ENCODE results near the gene LSG1. TPM values are rescaled to one million over a fixed set of nuclear protein-coding genes. Genes with fewer than 3 reads are reported as not detected.
A peak's percentile ranks its signal among the peaks of the same experiment; 100 is the strongest.

LSG1 gene
- polyA plus RNA-seq (2013, experiment 1 of 2), result 17.3 TPM
- 18.9 TPM for polyA plus RNA-seq (2013, experiment 2 of 2)

DNA sequence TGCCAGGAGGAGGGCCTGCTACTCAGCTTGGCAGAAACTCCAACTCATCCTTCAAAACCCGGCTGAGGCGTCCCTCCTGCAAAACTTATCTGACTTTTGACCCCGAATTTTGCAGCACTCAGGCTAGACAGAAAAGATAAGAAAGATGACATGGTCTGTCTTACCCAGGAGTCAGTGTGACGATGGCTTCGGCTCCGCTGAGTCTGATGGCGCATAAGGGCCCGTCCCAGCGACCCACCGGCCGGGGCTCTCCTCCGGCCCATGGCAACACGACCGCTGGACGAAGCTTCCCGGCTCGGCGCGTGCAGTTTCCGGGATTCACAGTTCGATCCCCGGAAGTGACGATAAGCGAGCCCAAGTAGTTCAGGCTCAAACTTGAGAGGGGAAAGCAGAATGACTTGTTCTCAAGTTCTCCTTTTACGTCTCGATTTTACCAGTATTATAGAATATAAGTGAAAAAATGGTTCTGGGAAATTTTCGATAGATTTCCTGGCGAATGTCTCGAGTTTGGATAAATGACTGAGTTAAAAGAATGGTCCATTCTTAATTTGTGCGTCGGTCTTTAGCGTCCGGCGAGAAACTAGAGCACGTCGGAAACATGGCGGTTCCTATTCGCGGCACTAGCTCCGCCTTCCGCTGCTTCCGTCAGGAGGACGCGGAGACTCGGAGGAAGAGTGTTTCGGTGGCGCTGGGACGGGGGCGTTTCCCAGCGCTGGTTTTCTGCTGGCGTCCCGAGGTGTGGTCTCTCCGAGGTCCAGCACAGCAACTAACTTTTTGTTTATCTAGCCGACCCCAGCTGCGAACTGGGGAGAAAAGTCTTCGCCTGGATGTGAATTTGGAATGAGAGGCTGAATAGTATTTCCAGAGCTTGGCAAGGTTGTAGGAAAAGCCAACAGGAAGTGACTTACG lies at the start of gene LSG1:
Gene LSG1, minus strand, starts transcription at position 292 of the 909 bp plus-strand sequence. Its CDS starts 29 bp downstream, at position 263.
- no peak within 1 kb of the TSS for H3K9ac ChIP-seq (ENCODE audit: low read depth, low read length, poor library complexity)
- peaks cover 4% of the 10 kb centered on the region for H3K79me1 ChIP-seq (ENCODE audit: low read depth, low read length)
- no CpG with 5 or more reads among the region's 57 CpGs for WGBS, 2 donors (ENCODE audit: extremely low coverage in 2 of 2, insufficient read length in 2 of 2, insufficient replicate concordance in 1 of 2)
- H2BK12ac ChIP-seq (ENCODE audit: low read length), result no peak within 1 kb of the TSS
- no peak within 1 kb of the TSS for H3K4ac ChIP-seq (ENCODE audit: low read length)
- peak; percentile 97 for DNase-seq (ENCODE audit: low spot score)
- H3K4me1 ChIP-seq (ENCODE audit: control insufficient read depth in 2 of 2, insufficient read depth in 1 of 2, low read depth in 1 of 2, low read length in 2 of 2), result peaks cover 4 to 6% of the 10 kb centered on the region in 2 donors
- peak within 1 kb of the TSS; percentile 87 to 95 for H3K4me3 ChIP-seq (ENCODE audit: low read length in 2 of 2)
- no peak within 1 kb of the TSS for H3K27ac ChIP-seq (replicated peaks; ENCODE audit: low read length)
- no peak within 1 kb of the TSS for H3K18ac ChIP-seq (ENCODE audit: low read length)
- H3K9me3 ChIP-seq (replicated peaks in 1 of 2; ENCODE audit: control insufficient read depth in 2 of 2, insufficient read depth in 1 of 2, low read depth in 1 of 2, low read length in 2 of 2), result no peaks in the 10 kb centered on the region
- H2BK5ac ChIP-seq (ENCODE audit: low read length), result no peak within 1 kb of the TSS
- H3K4me2 ChIP-seq (ENCODE audit: insufficient read depth, low read length, poor library complexity, severe bottlenecking), result peak within 1 kb of the TSS; percentile 73
- H3K27me3 ChIP-seq (ENCODE audit: control insufficient read depth in 3 of 3, insufficient read depth in 3 of 3, low read depth in 1 of 3, low read length in 3 of 3), result peaks cover 0 to 10% (median 0%) of the 10 kb centered on the region in 3 experiments
- H4K91ac ChIP-seq (ENCODE audit: low read depth, low read length, poor library complexity), result no peak within 1 kb of the TSS
- no peak within 1 kb of the TSS for H4K8ac ChIP-seq (ENCODE audit: low read depth, low read length)
- H3K23ac ChIP-seq (ENCODE audit: low read depth, low read length, poor library complexity), result no peak within 1 kb of the TSS
- H3K36me3 ChIP-seq (replicated peaks in 1 of 2; ENCODE audit: control insufficient read depth in 2 of 2, insufficient read depth in 2 of 2, low read length in 2 of 2), result peaks cover 3 to 21% of the 10 kb centered on the region in 2 donors
- H2AK5ac ChIP-seq (ENCODE audit: low read depth, low read length), result no peak within 1 kb of the TSS
- peak within 1 kb of the TSS; percentile 82 for H2AFZ ChIP-seq (ENCODE audit: low read length)
- H2BK120ac ChIP-seq (ENCODE audit: low read depth, low read length), result no peak within 1 kb of the TSS
- no peak within 1 kb of the TSS for H2BK15ac ChIP-seq (ENCODE audit: low read length)
- no peak within 1 kb of the TSS for H3K14ac ChIP-seq (ENCODE audit: low read length)

DNA sequence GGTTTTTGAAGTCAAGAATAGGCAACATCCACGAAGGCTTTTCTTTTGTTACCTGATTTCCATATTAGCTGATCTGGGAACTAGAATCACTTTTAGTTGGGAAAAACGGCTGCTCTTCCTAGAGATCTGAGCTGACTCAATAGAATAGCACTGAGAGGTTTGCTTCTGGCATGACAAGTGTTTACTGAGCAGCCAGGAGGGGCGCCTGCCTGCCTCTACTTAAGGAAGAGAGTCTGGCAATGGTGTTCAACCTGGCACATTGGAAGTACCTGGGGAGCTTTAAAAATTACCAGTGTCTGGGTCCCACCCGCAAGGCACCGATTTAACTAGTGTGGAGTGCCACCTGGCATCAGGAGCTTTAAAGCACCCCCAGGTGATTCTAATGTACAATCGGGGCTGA lies 48.1 kb upstream of the LSG1 start:
- no CpG with 5 or more reads among the region's 6 CpGs for WGBS, 2 donors (ENCODE audit: extremely low coverage in 2 of 2, insufficient read length in 2 of 2, insufficient replicate concordance in 1 of 2)
- H3K23ac ChIP-seq (ENCODE audit: low read depth, low read length, poor library complexity), result no peak overlapping the region

GRCh38 chr3:194718079-194718478 lies 46.1 kb upstream of the LSG1 start:
- Histone ChIP-seq H3K4me1 (ENCODE audit: control insufficient read depth in 2 of 2, insufficient read depth in 1 of 2, low read depth in 1 of 2, low read length in 2 of 2) (peaks cover 0 to 2% of the 10 kb centered on the region in 2 donors), H4K91ac (ENCODE audit: low read depth, low read length, poor library complexity) (no peak overlapping the region), H3K79me1 (ENCODE audit: low read depth, low read length) (no peaks in the 10 kb centered on the region), H3K4ac (ENCODE audit: low read length) (no peak overlapping the region), H3K27me3 (ENCODE audit: control insufficient read depth in 3 of 3, insufficient read depth in 3 of 3, low read depth in 1 of 3, low read length in 3 of 3) (peaks cover 0 to 40% (median 0%) of the 10 kb centered on the region in 3 experiments), H3K4me2 (ENCODE audit: insufficient read depth, low read length, poor library complexity, severe bottlenecking) (no peak overlapping the region), H2BK5ac (ENCODE audit: low read length) (no peak overlapping the region), H2BK120ac (ENCODE audit: low read depth, low read length) (no peak overlapping the region), H2AK5ac (ENCODE audit: low read depth, low read length) (no peak overlapping the region), H2BK12ac (ENCODE audit: low read length) (no peak overlapping the region), H3K18ac (ENCODE audit: low read length) (no peak overlapping the region), H3K23ac (ENCODE audit: low read depth, low read length, poor library complexity) (no peak overlapping the region), H2BK15ac (ENCODE audit: low read length) (no peak overlapping the region), H4K8ac (ENCODE audit: low read depth, low read length) (no peak overlapping the region), H3K36me3 (replicated peaks in 1 of 2; ENCODE audit: control insufficient read depth in 2 of 2, insufficient read depth in 2 of 2, low read length in 2 of 2) (no peaks in the 10 kb centered on the region), H3K27ac (replicated peaks; ENCODE audit: low read length) (no peak overlapping the region), H3K9ac (ENCODE audit: low read depth, low read length, poor library complexity) (no peak overlapping the region), H3K14ac (ENCODE audit: low read length) (no peak overlapping the region), H2AFZ (ENCODE audit: low read length) (no peak overlapping the region), H3K9me3 (replicated peaks in 1 of 2; ENCODE audit: control insufficient read depth in 2 of 2, insufficient read depth in 1 of 2, low read depth in 1 of 2, low read length in 2 of 2) (no peaks in the 10 kb centered on the region), H3K4me3 (ENCODE audit: low read length in 2 of 2) (no peak overlapping the region)
- no CpG with 5 or more reads among the region's 2 CpGs for whole genome bisulfite sequencing, 2 donors (ENCODE audit: extremely low coverage in 2 of 2, insufficient read length in 2 of 2, insufficient replicate concordance in 1 of 2)
- no peak for DNase-seq (ENCODE audit: low spot score)

More for the DNA sequence above, 48.1 kb upstream of the LSG1 start:
- Histone ChIP-seq H3K9me3 (replicated peaks in 1 of 2; ENCODE audit: control insufficient read depth in 2 of 2, insufficient read depth in 1 of 2, low read depth in 1 of 2, low read length in 2 of 2) (no peaks in the 10 kb centered on the region), H2BK5ac (ENCODE audit: low read length) (no peak overlapping the region), H3K4me1 (ENCODE audit: control insufficient read depth in 2 of 2, insufficient read depth in 1 of 2, low read depth in 1 of 2, low read length in 2 of 2) (peaks cover 0 to 2% of the 10 kb centered on the region in 2 donors), H2AK5ac (ENCODE audit: low read depth, low read length) (no peak overlapping the region), H3K4me2 (ENCODE audit: insufficient read depth, low read length, poor library complexity, severe bottlenecking) (no peak overlapping the region), H3K14ac (ENCODE audit: low read length) (no peak overlapping the region), H3K36me3 (replicated peaks in 1 of 2; ENCODE audit: control insufficient read depth in 2 of 2, insufficient read depth in 2 of 2, low read length in 2 of 2) (no peaks in the 10 kb centered on the region), H3K18ac (ENCODE audit: low read length) (no peak overlapping the region), H3K27me3 (ENCODE audit: control insufficient read depth in 3 of 3, insufficient read depth in 3 of 3, low read depth in 1 of 3, low read length in 3 of 3) (peaks cover 0 to 42% (median 0%) of the 10 kb centered on the region in 3 experiments), H3K79me1 (ENCODE audit: low read depth, low read length) (no peaks in the 10 kb centered on the region), H2BK120ac (ENCODE audit: low read depth, low read length) (no peak overlapping the region), H2BK15ac (ENCODE audit: low read length) (no peak overlapping the region), H2AFZ (ENCODE audit: low read length) (no peak overlapping the region), H3K4me3 (ENCODE audit: low read length in 2 of 2) (no peak overlapping the region), H4K8ac (ENCODE audit: low read depth, low read length) (no peak overlapping the region), H2BK12ac (ENCODE audit: low read length) (no peak overlapping the region), H3K4ac (ENCODE audit: low read length) (no peak overlapping the region), H3K27ac (replicated peaks; ENCODE audit: low read length) (no peak overlapping the region), H3K9ac (ENCODE audit: low read depth, low read length, poor library complexity) (no peak overlapping the region), H4K91ac (ENCODE audit: low read depth, low read length, poor library complexity) (no peak overlapping the region)
- no peak for DNase-seq (ENCODE audit: low spot score)

- H4K8ac ChIP-seq (ENCODE audit: low read depth, low read length), result no peak overlapping the region
- H3K79me1 ChIP-seq (ENCODE audit: low read depth, low read length), result no peaks in the 10 kb centered on the region
- no peak overlapping the region for H4K91ac ChIP-seq (ENCODE audit: low read depth, low read length, poor library complexity)
- H3K14ac ChIP-seq (ENCODE audit: low read length), result no peak overlapping the region
- no peak overlapping the region for H2BK12ac ChIP-seq (ENCODE audit: low read length)
- no peak overlapping the region for H3K27ac ChIP-seq (replicated peaks; ENCODE audit: low read length)
- H3K9ac ChIP-seq (ENCODE audit: low read depth, low read length, poor library complexity), result no peak overlapping the region
- H3K27me3 ChIP-seq (ENCODE audit: control insufficient read depth in 3 of 3, insufficient read depth in 3 of 3, low read depth in 1 of 3, low read length in 3 of 3), result peaks cover 0 to 38% (median 0%) of the 10 kb centered on the region in 3 experiments
- H2AFZ ChIP-seq (ENCODE audit: low read length), result no peak overlapping the region
- no peak overlapping the region for H3K4me3 ChIP-seq (ENCODE audit: low read length in 2 of 2)
- no peak overlapping the region for H2BK15ac ChIP-seq (ENCODE audit: low read length)
- H2BK5ac ChIP-seq (ENCODE audit: low read length), result no peak overlapping the region
- no peaks in the 10 kb centered on the region for H3K36me3 ChIP-seq (replicated peaks in 1 of 2; ENCODE audit: control insufficient read depth in 2 of 2, insufficient read depth in 2 of 2, low read length in 2 of 2)
- no peak for DNase-seq (ENCODE audit: low spot score)
- H2AK5ac ChIP-seq (ENCODE audit: low read depth, low read length), result no peak overlapping the region
- H3K23ac ChIP-seq (ENCODE audit: low read depth, low read length, poor library complexity), result no peak overlapping the region
- H3K9me3 ChIP-seq (replicated peaks in 1 of 2; ENCODE audit: control insufficient read depth in 2 of 2, insufficient read depth in 1 of 2, low read depth in 1 of 2, low read length in 2 of 2), result no peaks in the 10 kb centered on the region
- H3K4ac ChIP-seq (ENCODE audit: low read length), result no peak overlapping the region
- H3K4me1 ChIP-seq (ENCODE audit: control insufficient read depth in 2 of 2, insufficient read depth in 1 of 2, low read depth in 1 of 2, low read length in 2 of 2), result no peaks in the 10 kb centered on the region
- WGBS, 2 donors (ENCODE audit: extremely low coverage in 2 of 2, insufficient read length in 2 of 2, insufficient replicate concordance in 1 of 2), result no CpG with 5 or more reads among the region's 8 CpGs
- no peak overlapping the region for H3K18ac ChIP-seq (ENCODE audit: low read length)
- H2BK120ac ChIP-seq (ENCODE audit: low read depth, low read length), result no peak overlapping the region
- H3K4me2 ChIP-seq (ENCODE audit: insufficient read depth, low read length, poor library complexity, severe bottlenecking), result no peak overlapping the region
These were observed 43.2 kb upstream of the LSG1 start for GRCh38 chr3:194715022-194715800.

Measured in neuronal stem cell (in vitro differentiated cells).